GM13976 (cell line): ENCODE data around the gene KLHDC4.

Source experiments
- DNase-seq: peaks from one replicate; pipeline ENCODE4 v3.0.0; 2012; ENCODE audit warnings: low spot score
- CTCF ChIP-seq: IDR thresholded peaks from 2 replicates; pipeline ENCODE4 v1.5.1; 2012; ENCODE audit warnings: borderline replicate concordance, mild to moderate bottlenecking; ENCODE audit not compliant: insufficient read depth; ENCODE audit errors: extremely low read depth, missing control alignments, control extremely low read depth
- in situ Hi-C: fragments of 300-500 bp; cut with MboI; formaldehyde crosslinking; loops from one replicate; pipeline ENCODE4 v1.12.0; 2022; ENCODE audit warnings: low sequenced_read_pairs, mixed read lengths, inconsistent platforms; ENCODE audit not compliant: unreplicated experiment

Gene KLHDC4

GRCh38 chr16:87806641-87807546 lies 41.1 kb upstream of the KLHDC4 start:
- DNase-seq, result no peak
- TF ChIP-seq CTCF, result no peak

GRCh38 chr16:87806261-87806640 lies 40.5 kb upstream of the KLHDC4 start:
- no peak for DNase-seq
- in situ Hi-C loops, result no loop called here
- TF ChIP-seq CTCF, result no peak

More at GRCh38 chr16:87806641-87807546, 41.1 kb upstream of the KLHDC4 start:
- in situ Hi-C loops, result no loop called here

- TF ChIP-seq CTCF, result no peak
- in situ Hi-C loops, result no loop called here
- DNase-seq, result no peak
Measured at GRCh38 chr16:87803385-87803784, 37.6 kb upstream of the KLHDC4 start.

GRCh38 chr16:87802670-87803069 lies 36.9 kb upstream of the KLHDC4 start:
- in situ Hi-C loops, result no loop called here
- TF ChIP-seq CTCF, result no peak
- no peak for DNase-seq

GRCh38 chr16:87801679-87802259 lies 36.0 kb upstream of the KLHDC4 start:
- DNase-seq, result no peak
- no peak for TF ChIP-seq CTCF
- in situ Hi-C loops, result no loop called here

GRCh38 chr16:87800497-87800896 lies 34.7 kb upstream of the KLHDC4 start:
- in situ Hi-C loops, result no loop called here
- no peak for TF ChIP-seq CTCF
- no peak for DNase-seq
